Suprapubic skin (tissue), 3 donors: ENCODE results near the gene FOLR1.
"Not testable (repeated sequence)": the region's sequence is repeated elsewhere in the genome, so short reads cannot be mapped to it uniquely, and the experiment has no call there.

Experiments
- CTCF ChIP-seq, 2 donors: fragments of 200-600 bp in 1 of 2; fragments of 450-650 bp in 1 of 2; sonication (generic) in 1 of 2; IDR thresholded peaks; one replicate each; pipeline ENCODE4 v1.5.1; 2016 to 2019; ENCODE audit warnings: antibody characterized with exemption in 2 of 2, mild to moderate bottlenecking in 1 of 2, moderate library complexity in 1 of 2
- POLR2A ChIP-seq, 2 donors: fragments of 450-650 bp; IDR thresholded peaks; one replicate each; pipeline ENCODE4 v1.6.1; 2017; ENCODE audit warnings: antibody characterized with exemption in 2 of 2, mild to moderate bottlenecking in 2 of 2, moderate library complexity in 2 of 2

- TF ChIP-seq POLR2A, CTCF (IDR thresholded peaks at IDR 0.05): not testable (repeated sequence)
These were observed 27.8 kb upstream of the FOLR1 start for GRCh38 chr11:72164187-72164586.
